KG1 (cell line): ENCODE data around the gene RECQL.
"Not testable (repeated sequence)": the region's sequence is repeated elsewhere in the genome, so short reads cannot be mapped to it uniquely, and the experiment has no call there.

Experiments used
- DNase-seq: peaks from one replicate; lab custom pipeline; 2025; lab: John Stamatoyannopoulos, UW

RECQL gene

DNA sequence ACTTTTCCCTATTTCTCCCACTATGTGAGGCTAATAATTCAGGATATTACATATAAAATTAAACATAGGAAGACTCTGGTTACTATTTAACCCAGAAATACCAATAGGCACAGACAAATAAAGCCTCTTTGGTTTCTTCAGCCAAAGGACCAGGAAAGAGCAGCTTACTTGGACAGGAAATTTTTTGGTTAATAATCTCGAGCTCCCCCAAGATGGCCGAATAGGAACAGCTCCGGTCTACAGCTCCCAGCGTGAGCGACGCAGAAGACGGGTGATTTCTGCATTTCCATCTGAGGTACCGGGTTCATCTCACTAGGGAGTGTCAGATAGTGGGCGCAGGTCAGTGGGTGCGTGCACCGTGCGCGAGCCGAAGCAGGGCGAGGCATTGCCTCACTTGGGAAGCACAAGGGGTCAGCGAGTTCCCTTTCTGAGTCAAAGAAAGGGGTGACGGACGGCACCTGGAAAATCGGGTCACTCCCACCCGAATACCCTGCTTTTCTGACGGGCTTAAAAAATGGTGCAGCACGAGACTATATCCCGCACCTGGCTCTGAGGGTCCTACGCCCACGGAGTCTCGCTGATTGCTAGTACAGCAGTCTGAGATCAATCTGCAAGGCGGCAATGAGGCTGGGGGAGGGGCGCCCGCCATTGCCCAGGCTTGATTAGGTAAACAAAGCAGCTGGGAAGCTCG lies 82.3 kb downstream of the RECQL start:
- not testable (repeated sequence) for DNase-seq
